GM10266 (cell line): ENCODE data around the gene DOCK1.

Experiments used
- DNase-seq: peaks from one replicate; pipeline ENCODE4 v3.0.0; 2012; ENCODE audit errors: extremely low spot score
- CTCF ChIP-seq: IDR thresholded peaks from 2 replicates; pipeline ENCODE4 v1.5.1; 2012; ENCODE audit warnings: mild to moderate bottlenecking, low read depth; ENCODE audit not compliant: control insufficient read depth, insufficient read depth; ENCODE audit errors: missing control alignments

The DOCK1 gene

GRCh38 chr10:127195571-127196281, 290.5 kb downstream of the DOCK1 start:
- TF ChIP-seq CTCF, result no peak

GRCh38 chr10:127196282-127197153, 291.3 kb downstream of the DOCK1 start, which contains the start of gene INSYN2A:
Gene INSYN2A, minus strand, starts transcription at chr10:127196591. Its CDS starts 20,196 bp downstream, at chr10:127176395.
- no peak for DNase-seq

More at GRCh38 chr10:127195571-127196281, 290.5 kb downstream of the DOCK1 start:
- DNase-seq, result no peak

GRCh38 chr10:127197154-127197432, 291.9 kb downstream of the DOCK1 start:
- no peak for TF ChIP-seq CTCF
- DNase-seq, result no peak

More at GRCh38 chr10:127196282-127197153, 291.3 kb downstream of the DOCK1 start, which contains the start of gene INSYN2A:
- TF ChIP-seq CTCF, result no peak

- no peak for DNase-seq
- TF ChIP-seq CTCF, result no peak
Observed at GRCh38 chr10:127198307-127198706, 293.1 kb downstream of the DOCK1 start.

GRCh38 chr10:127198721-127199120, 293.5 kb downstream of the DOCK1 start:
- no peak for TF ChIP-seq CTCF
- DNase-seq, result no peak

- TF ChIP-seq CTCF, result no peak
- DNase-seq, result no peak
Observed at GRCh38 chr10:127200646-127201045, 295.4 kb downstream of the DOCK1 start.

GRCh38 chr10:127203067-127203466, 297.8 kb downstream of the DOCK1 start:
- no peak for TF ChIP-seq CTCF
- DNase-seq, result no peak
